Skeletal muscle tissue (tissue), 4 donors: Measurements from ENCODE around the gene MAP2K5. TPM values are rescaled to one million over a fixed set of nuclear protein-coding genes. Genes with fewer than 3 reads are reported as not detected.

ENCODE experiments used
- H3K27ac ChIP-seq: one replicate; pipeline ENCODE4 v1.7.0; 2013; ENCODE audit warnings: mild to moderate bottlenecking, low read depth, low read length, inconsistent platforms
- H3K27me3 ChIP-seq, 3 donors: one replicate each; pipeline ENCODE4 v1.7.0; 2013; ENCODE audit warnings: low read length in 3 of 3; ENCODE audit not compliant: control insufficient read depth in 3 of 3, insufficient read depth in 3 of 3
- H3K36me3 ChIP-seq, 3 donors: one replicate each; pipeline ENCODE4 v1.7.0; 2013; ENCODE audit warnings: low read length in 3 of 3; ENCODE audit not compliant: control insufficient read depth in 3 of 3, insufficient read depth in 3 of 3
- H3K4me1 ChIP-seq, 3 donors: one replicate each; pipeline ENCODE4 v1.7.0; 2013; ENCODE audit warnings: low read length in 3 of 3, mild to moderate bottlenecking in 3 of 3; ENCODE audit not compliant: control insufficient read depth in 3 of 3, insufficient read depth in 3 of 3
- H3K4me3 ChIP-seq, 3 donors: one replicate each; pipeline ENCODE4 v1.7.0; 2013; ENCODE audit warnings: low read length in 3 of 3
- H3K9ac ChIP-seq, 3 donors: one replicate each; pipeline ENCODE4 v1.7.0; 2013; ENCODE audit warnings: low read length in 3 of 3, mild to moderate bottlenecking in 3 of 3, moderate library complexity in 2 of 3, low read depth in 1 of 3
- H3K9me3 ChIP-seq, 3 donors: one replicate each; pipeline ENCODE4 v1.7.0; 2013; ENCODE audit warnings: low read length in 3 of 3; ENCODE audit not compliant: control insufficient read depth in 3 of 3
- total RNA-seq: library from RNA; depleted of rRNA; stranded (reverse); fragments of >200 nt; gene quantifications from one replicate; pipeline ENCODE4 v1.2.3, GENCODE V29; 2014
- donor health status: Osteomylitis.

MAP2K5 gene
- total RNA-seq, 1 donor from 2014 or later: 19.3 TPM

DNA sequence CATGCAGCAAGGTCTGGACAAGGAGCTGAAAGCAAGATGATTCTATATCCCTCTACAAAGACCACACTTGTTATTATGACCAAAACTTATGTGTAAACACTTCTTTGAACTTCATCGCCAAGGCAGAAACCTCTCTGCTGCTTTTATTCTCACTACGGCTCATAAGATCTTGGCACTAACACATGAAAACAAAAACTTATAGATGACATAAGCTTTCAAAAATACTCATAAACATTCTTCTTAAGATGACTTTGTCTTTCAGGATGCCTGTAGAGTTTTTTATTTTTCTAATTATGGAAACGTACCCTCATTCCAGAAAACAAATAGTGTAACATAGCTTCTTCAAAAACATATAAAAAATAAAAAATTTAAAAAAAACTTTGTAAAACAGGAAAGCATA is 34.1 kb upstream of the MAP2K5 start:
- Histone ChIP-seq H3K9ac (no peak overlapping the region), H3K36me3 (peaks cover 11 to 24% (median 11%) of the 10 kb centered on the region in 3 donors), H3K27me3 (no peaks in the 10 kb centered on the region), H3K9me3 (no peaks in the 10 kb centered on the region), H3K27ac (no peak overlapping the region), H3K4me3 (no peak overlapping the region), H3K4me1 (no peaks in the 10 kb centered on the region)

DNA sequence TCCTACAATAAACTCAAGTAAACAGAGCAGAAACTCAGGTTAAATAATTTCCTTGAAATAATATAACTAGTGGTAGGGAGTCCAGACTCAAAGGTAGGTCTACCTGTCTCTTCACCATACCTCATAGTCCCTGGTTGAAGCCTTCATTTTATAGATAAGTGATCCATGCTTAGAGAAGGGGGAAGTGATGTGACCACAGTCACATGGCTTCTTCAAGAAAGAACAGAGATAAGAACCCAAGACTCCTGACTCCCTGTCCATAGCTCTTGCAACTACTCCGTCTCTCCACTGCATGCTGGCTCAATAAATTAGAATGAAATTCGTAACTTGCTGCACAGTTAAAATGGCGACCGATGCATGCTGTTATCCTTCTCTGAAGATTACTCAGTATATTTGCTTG is 32.6 kb upstream of the MAP2K5 start:
- no peak overlapping the region for H3K4me3 ChIP-seq
- no peak overlapping the region for H3K9ac ChIP-seq
- no peaks in the 10 kb centered on the region for H3K27me3 ChIP-seq
- H3K36me3 ChIP-seq: peaks cover 20 to 38% (median 21%) of the 10 kb centered on the region in 3 donors
- no peaks in the 10 kb centered on the region for H3K9me3 ChIP-seq
- H3K4me1 ChIP-seq: no peaks in the 10 kb centered on the region
- no peak overlapping the region for H3K27ac ChIP-seq

DNA sequence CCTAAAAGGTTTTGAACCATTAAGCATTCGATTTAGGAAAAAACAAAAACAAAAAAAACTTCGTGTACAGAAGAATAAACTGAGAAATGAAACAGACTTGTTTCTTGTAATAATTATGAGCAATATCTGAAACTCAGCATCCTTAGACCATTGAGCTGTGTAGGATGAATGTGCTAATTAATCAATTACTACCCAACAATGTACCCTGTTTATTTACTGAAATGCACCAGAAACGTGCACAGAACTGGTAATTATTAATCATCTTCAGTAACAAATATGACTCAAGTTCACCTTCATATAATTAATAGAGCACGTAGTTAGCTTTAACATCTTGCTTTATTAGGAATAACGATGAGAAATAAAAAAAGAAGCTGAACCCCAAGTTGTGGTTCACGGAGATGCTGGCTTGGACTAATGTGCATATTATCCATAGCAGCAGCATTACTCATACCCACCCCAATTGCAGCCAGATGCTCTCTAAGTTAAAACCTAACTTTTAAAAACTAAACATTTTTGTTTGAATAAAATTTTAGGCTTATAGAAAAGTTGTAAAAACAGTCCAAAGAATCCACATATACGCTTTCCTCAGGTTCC is 31.8 kb upstream of the MAP2K5 start:
- Histone ChIP-seq H3K9me3 (no peaks in the 10 kb centered on the region), H3K27me3 (no peaks in the 10 kb centered on the region), H3K27ac (no peak overlapping the region), H3K9ac (no peak overlapping the region), H3K4me3 (no peak overlapping the region), H3K4me1 (no peaks in the 10 kb centered on the region), H3K36me3 (peaks cover 20 to 38% (median 24%) of the 10 kb centered on the region in 3 donors)

DNA sequence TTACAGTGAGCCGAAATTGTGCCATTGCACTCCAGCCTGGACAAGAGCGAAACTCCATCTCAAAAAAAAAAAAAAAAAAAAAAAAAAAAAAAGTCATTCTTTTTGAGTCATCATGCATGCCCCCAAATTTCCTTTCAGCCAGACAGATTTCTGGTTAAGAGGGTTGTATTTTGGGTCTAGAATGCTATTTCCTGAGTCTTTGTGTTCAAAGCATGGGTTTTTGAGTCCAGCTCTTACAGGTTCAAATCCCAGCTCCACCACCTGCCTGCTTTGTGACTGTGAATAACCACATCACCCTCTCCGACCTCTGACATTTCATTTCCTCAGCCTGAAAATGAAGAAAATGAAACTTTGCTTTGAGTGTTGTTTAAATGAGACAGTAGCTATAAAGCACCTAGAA is 30.9 kb upstream of the MAP2K5 start:
- Histone ChIP-seq H3K9me3 (no peaks in the 10 kb centered on the region), H3K27me3 (no peaks in the 10 kb centered on the region), H3K27ac (no peak overlapping the region), H3K36me3 (peaks cover 20 to 40% (median 24%) of the 10 kb centered on the region in 3 donors), H3K9ac (no peak overlapping the region), H3K4me3 (no peak overlapping the region), H3K4me1 (no peaks in the 10 kb centered on the region)

DNA sequence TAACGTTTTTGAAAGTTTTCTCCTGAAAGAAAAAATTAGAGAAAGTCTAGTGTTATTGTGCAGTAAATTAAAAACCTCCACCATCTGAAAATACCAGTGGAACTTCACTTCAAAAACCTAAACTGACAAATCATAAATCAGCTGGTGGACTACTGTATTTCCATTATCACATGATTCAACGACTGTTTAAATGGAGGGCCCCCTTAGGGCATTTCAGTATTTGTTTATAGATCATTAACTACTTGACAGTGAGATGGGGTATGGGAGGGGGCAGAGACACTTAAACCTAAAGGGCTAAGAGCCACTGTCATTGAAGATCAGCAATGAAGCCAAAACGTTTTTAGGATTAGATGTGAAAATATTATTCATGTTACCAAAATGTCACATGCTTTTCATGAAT is 30.4 kb upstream of the MAP2K5 start:
- Histone ChIP-seq H3K27ac (no peak overlapping the region), H3K4me1 (no peaks in the 10 kb centered on the region), H3K9ac (no peak overlapping the region), H3K27me3 (no peaks in the 10 kb centered on the region), H3K9me3 (no peaks in the 10 kb centered on the region), H3K4me3 (no peak overlapping the region), H3K36me3 (peaks cover 22 to 41% (median 26%) of the 10 kb centered on the region in 3 donors)

DNA sequence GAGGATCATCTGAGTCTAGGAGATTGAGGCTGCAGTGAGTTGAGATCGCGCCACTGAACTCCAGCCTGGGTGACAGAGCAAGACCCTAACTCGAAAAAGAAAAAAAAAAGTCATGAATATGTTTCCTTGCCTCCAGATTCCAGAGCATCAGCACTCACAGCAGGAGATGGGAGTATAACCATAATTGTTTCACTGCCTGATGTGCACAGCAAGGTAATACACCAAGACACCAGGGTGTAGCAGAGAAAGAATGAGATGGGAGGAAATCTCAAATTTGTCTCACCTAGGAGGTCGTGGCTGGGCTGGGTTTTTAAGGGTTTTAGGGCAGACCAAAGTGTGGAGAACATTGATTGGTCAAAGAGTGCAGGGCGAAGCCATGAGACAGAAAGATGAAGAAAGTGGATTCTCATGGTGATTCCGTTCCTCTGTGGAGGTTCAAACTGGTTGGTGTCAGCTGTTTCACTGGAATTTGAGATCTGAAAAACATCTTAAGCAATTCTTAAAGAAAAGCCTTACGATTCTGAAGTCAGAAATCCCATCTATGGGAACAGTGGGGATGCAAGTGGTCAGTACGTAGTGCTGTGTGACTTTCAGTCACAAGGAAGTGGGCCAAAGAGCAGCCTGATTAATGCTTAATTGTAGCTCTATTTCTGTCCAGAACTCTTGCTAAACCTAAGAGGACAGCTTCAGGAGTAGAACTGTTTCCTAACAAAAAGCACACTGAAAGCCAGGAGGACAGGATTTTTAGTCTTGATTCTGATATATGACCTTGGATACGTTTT is 29.4 kb upstream of the MAP2K5 start:
- H3K36me3 ChIP-seq: peaks cover 22 to 44% (median 30%) of the 10 kb centered on the region in 3 donors
- no peak overlapping the region for H3K27ac ChIP-seq
- no peaks in the 10 kb centered on the region for H3K4me1 ChIP-seq
- H3K9me3 ChIP-seq: no peaks in the 10 kb centered on the region
- H3K27me3 ChIP-seq: no peaks in the 10 kb centered on the region
- no peak overlapping the region for H3K9ac ChIP-seq
- no peak overlapping the region for H3K4me3 ChIP-seq

DNA sequence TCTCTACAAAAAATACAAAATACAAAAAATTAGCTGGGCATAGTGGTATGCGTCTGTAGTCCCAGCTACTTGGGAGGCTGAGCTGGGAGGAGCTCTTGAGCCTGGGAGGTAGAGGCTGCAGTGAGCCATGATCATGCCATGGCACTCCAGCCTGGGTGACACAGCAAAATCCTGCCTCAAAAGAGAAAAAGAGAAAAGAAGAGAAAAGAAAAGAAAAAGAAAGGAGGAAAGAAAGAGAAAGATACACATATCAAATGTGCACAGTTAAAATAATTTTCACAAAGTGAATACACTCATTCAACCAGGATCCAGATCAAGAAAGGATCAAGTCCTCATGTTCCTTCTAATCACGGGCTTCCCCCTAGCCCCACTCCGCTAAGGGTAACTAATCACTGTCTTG is 27.4 kb upstream of the MAP2K5 start:
- peaks cover 19 to 41% (median 27%) of the 10 kb centered on the region in 3 donors for H3K36me3 ChIP-seq
- no peak overlapping the region for H3K27ac ChIP-seq
- no peaks in the 10 kb centered on the region for H3K27me3 ChIP-seq
- H3K9ac ChIP-seq: no peak overlapping the region
- no peaks in the 10 kb centered on the region for H3K9me3 ChIP-seq
- no peaks in the 10 kb centered on the region for H3K4me1 ChIP-seq
- no peak overlapping the region for H3K4me3 ChIP-seq

DNA sequence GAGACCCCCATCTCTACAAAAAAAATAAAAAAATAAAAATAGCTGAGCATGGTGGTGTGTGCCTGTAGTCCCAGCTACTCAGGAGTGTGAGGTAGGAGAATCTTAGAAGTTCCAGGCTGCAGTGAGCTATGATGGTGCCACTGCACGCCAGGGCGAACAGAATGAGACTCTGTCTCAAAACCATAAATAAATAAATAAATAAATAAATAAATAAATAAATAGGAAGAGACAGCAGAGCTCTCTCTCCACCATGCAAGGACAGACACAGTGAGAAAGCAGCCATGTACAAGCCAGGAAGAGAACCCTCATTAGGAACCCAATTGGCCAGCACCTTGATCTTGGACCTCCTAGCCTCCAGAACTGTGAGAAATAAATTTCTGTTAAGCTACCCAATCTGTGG is 26.9 kb upstream of the MAP2K5 start:
- no peaks in the 10 kb centered on the region for H3K9me3 ChIP-seq
- H3K36me3 ChIP-seq: peaks cover 19 to 41% (median 26%) of the 10 kb centered on the region in 3 donors
- no peak overlapping the region for H3K9ac ChIP-seq
- H3K27ac ChIP-seq: no peak overlapping the region
- peaks cover 0 to 3% (median 2%) of the 10 kb centered on the region in 3 donors for H3K4me1 ChIP-seq
- no peaks in the 10 kb centered on the region for H3K27me3 ChIP-seq
- H3K4me3 ChIP-seq: no peak overlapping the region

DNA sequence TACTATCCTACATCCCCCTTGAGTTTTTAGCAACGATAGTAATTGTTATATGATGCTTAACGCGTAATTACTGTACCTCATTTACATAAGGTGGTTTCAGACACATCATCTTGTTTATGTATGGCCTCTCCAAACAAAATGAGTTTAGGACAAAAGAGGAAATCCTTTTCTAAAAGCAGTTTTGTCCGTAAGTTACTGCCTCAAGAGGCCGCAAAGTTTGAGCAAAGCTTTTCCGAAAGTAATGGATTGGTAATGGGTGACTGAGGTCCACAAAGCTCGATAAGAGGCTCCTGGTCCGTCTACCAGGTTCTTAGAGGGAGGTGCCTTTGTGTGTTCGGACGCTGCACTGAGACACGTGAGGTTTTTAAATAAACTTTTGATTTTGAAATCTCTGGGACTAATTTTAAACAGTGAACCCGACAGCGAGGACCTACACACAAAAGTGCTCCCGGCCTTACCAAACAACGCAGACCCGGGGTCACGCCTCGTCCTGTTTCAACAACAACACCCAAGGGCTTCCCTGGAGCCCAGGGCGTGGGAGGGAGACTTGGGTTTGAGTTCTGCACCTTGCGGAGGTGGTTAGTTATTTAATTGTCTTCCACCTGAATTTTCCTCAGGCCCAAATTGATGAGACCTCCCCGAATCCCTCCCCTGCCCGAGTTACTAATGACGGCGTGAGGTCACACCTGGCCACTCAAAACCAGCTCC is 22.0 kb upstream of the MAP2K5 start:
- peak overlapping the region; percentile 90 to 99 (median 99) for H3K4me3 ChIP-seq
- no peaks in the 10 kb centered on the region for H3K27me3 ChIP-seq
- peak overlapping the region; percentile 70 to 100 (median 92) for H3K9ac ChIP-seq
- peaks cover 10 to 16% (median 16%) of the 10 kb centered on the region in 3 donors for H3K4me1 ChIP-seq
- H3K27ac ChIP-seq: peak overlapping the region; percentile 96
- H3K9me3 ChIP-seq: no peaks in the 10 kb centered on the region
- H3K36me3 ChIP-seq: peaks cover 2 to 6% (median 6%) of the 10 kb centered on the region in 3 donors
